Measurements from ENCODE around the gene DACH1. TPM values are rescaled to one million over a fixed set of nuclear protein-coding genes. Genes with fewer than 3 reads are reported as not detected.

DACH1 gene
- total RNA-seq, 1 experiment from 2014 or later: not detected

DNA sequence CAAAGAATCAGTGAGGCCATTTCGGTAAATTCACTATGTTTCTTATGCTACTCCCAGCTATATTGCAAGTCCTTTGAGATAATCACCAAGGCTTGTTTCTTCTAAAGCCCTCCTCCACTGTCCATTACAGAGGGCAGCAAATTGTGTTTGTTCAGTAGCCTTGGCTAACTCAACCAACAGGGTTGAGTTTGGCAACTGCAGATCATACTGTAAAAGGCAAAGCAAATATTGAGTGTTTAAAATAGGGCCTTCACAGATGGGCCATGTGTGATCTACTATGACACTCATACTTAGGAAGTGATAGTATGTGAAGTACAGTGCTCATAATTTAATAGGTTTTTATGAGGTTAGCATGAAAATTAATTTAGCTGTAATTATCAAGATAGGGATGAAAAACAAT lies 171.3 kb downstream of the DACH1 start:
- ChIA-PET RAD21 (ENCODE audit: low non-redundant PET in 1 of 2, low total read pairs in 2 of 2, uncharacterized antibody in 2 of 2, unreplicated experiment in 2 of 2) (no interaction called here), CTCF (no interaction called here), POLR2A (no interaction called here)
- intact Hi-C loops (cut with micrococcal nuclease): no loop called here
- Histone ChIP-seq H3K9ac (ENCODE audit: low read length) (no peak overlapping the region), H3K79me2 (ENCODE audit: insufficient read depth, low read length) (no peaks in the 10 kb centered on the region), H3K36me3 (ENCODE audit: control insufficient read depth in 1 of 2, insufficient read depth in 2 of 2, low read length in 2 of 2) (no peaks in the 10 kb centered on the region), H3K4me2 (ENCODE audit: low read length) (no peak overlapping the region), H2AFZ (ENCODE audit: low read depth, low read length, poor library complexity, severe bottlenecking) (no peak overlapping the region), H3K27me3 (ENCODE audit: insufficient read depth, low read length) (no peaks in the 10 kb centered on the region), H3K4me1 (ENCODE audit: control insufficient read depth in 1 of 2, insufficient read depth in 2 of 2, low read length in 2 of 2) (no peaks in the 10 kb centered on the region), H3K9me3 (ENCODE audit: control insufficient read depth in 1 of 2, insufficient read depth in 1 of 2, low read depth in 1 of 2, low read length in 2 of 2) (no peaks in the 10 kb centered on the region), H3K9me2 (ENCODE audit: insufficient read depth) (no peaks in the 10 kb centered on the region), H3K27ac (ENCODE audit: low read depth, low read length) (no peak overlapping the region), H3K4me3 (replicated peaks in 1 of 2; ENCODE audit: low read depth in 1 of 2, low read length in 2 of 2) (no peak overlapping the region), H4K20me1 (ENCODE audit: insufficient read depth) (no peaks in the 10 kb centered on the region)
- no peak for ATAC-seq
- TF ChIP-seq, protein P1, sequence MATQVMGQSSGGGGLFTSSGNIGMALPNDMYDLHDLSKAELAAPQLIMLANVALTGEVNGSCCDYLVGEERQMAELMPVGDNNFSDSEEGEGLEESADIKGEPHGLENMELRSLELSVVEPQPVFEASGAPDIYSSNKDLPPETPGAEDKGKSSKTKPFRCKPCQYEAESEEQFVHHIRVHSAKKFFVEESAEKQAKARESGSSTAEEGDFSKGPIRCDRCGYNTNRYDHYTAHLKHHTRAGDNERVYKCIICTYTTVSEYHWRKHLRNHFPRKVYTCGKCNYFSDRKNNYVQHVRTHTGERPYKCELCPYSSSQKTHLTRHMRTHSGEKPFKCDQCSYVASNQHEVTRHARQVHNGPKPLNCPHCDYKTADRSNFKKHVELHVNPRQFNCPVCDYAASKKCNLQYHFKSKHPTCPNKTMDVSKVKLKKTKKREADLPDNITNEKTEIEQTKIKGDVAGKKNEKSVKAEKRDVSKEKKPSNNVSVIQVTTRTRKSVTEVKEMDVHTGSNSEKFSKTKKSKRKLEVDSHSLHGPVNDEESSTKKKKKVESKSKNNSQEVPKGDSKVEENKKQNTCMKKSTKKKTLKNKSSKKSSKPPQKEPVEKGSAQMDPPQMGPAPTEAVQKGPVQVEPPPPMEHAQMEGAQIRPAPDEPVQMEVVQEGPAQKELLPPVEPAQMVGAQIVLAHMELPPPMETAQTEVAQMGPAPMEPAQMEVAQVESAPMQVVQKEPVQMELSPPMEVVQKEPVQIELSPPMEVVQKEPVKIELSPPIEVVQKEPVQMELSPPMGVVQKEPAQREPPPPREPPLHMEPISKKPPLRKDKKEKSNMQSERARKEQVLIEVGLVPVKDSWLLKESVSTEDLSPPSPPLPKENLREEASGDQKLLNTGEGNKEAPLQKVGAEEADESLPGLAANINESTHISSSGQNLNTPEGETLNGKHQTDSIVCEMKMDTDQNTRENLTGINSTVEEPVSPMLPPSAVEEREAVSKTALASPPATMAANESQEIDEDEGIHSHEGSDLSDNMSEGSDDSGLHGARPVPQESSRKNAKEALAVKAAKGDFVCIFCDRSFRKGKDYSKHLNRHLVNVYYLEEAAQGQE (IDR thresholded peaks at IDR 0.05; ENCODE audit: low read depth): no peak
- TF ChIP-seq CBX3 (IDR thresholded peaks at IDR 0.05; ENCODE audit: low read depth) (no peak), EZH2phosphoT487 (IDR thresholded peaks at IDR 0.05; ENCODE audit: borderline replicate concordance) (no peak), ZNF274 (IDR thresholded peaks at IDR 0.05; ENCODE audit: low read depth, low read length) (no peak), TCF7L2 (IDR thresholded peaks at IDR 0.05; ENCODE audit: borderline replicate concordance, extremely low read depth, insufficient read depth, insufficient read length) (no peak)
- TF ChIP-seq, protein P2, sequence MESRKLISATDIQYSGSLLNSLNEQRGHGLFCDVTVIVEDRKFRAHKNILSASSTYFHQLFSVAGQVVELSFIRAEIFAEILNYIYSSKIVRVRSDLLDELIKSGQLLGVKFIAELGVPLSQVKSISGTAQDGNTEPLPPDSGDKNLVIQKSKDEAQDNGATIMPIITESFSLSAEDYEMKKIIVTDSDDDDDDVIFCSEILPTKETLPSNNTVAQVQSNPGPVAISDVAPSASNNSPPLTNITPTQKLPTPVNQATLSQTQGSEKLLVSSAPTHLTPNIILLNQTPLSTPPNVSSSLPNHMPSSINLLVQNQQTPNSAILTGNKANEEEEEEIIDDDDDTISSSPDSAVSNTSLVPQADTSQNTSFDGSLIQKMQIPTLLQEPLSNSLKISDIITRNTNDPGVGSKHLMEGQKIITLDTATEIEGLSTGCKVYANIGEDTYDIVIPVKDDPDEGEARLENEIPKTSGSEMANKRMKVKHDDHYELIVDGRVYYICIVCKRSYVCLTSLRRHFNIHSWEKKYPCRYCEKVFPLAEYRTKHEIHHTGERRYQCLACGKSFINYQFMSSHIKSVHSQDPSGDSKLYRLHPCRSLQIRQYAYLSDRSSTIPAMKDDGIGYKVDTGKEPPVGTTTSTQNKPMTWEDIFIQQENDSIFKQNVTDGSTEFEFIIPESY (IDR thresholded peaks at IDR 0.05; ENCODE audit: extremely low read depth, insufficient replicate concordance, low read length): no peak
- BruUV-seq (replicated peaks): no TSS peak
- no peak for DNase-seq (ENCODE audit: low read depth, low spot score)

Measured in HCT116 (cell line).